Heart right ventricle (tissue), 16 donors: ENCODE measurements around the gene FAM204A. TPM values are rescaled to one million over a fixed set of nuclear protein-coding genes. Genes with fewer than 3 reads are reported as not detected.

Experiments used
- ATAC-seq, 8 donors: fragments of 200-7000 bp; cut with Tn5 transposase; one replicate each; pipeline ENCODE4 v1.9.1; 2020; ENCODE audit warnings: mild to moderate bottlenecking in 8 of 8, moderate library complexity in 8 of 8, moderate number of reproducible peaks in 1 of 8
- DNase-seq, 2 donors: peaks; one replicate each; pipeline ENCODE4 v3.0.0-alpha.2; 2020
- H3K27ac ChIP-seq, 10 donors: fragments of 200-600 bp; sonication (generic) in 2 of 10; one replicate each; pipeline versions ENCODE4 v1.5.0 to v1.8.0; 2020 to 2022; ENCODE audit warnings: mild to moderate bottlenecking in 3 of 10
- H3K27me3 ChIP-seq, 7 donors: fragments of 200-600 bp; one replicate each; pipeline ENCODE4 v1.8.0; 2021 to 2022; ENCODE audit warnings: mild to moderate bottlenecking in 2 of 7
- H3K36me3 ChIP-seq, 9 donors: fragments of 200-600 bp; sonication (generic) in 1 of 9; one replicate each; pipeline versions ENCODE4 v1.5.0 to v1.8.0; 2020 to 2022; ENCODE audit warnings: mild to moderate bottlenecking in 2 of 9
- H3K4me1 ChIP-seq, 9 donors: fragments of 200-600 bp; sonication (generic) in 1 of 9; one replicate each; pipeline versions ENCODE4 v1.5.0 to v1.8.0; 2020 to 2022; ENCODE audit warnings: mild to moderate bottlenecking in 4 of 9
- H3K4me3 ChIP-seq, 10 donors: fragments of 200-600 bp; sonication (generic) in 2 of 10; one replicate each; pipeline versions ENCODE4 v1.5.0 to v1.8.0; 2020 to 2022; ENCODE audit warnings: mild to moderate bottlenecking in 7 of 10, moderate library complexity in 2 of 10
- H3K9me3 ChIP-seq, 11 donors: fragments of 200-600 bp in 10 of 11; sonication (generic) in 2 of 11; one replicate each; pipeline versions ENCODE4 v1.5.0 to v1.8.0; 2013 to 2022; ENCODE audit warnings: mild to moderate bottlenecking in 2 of 11, control low read depth in 1 of 11, moderate library complexity in 1 of 11
- CTCF ChIP-seq, 9 donors: fragments of 200-600 bp; sonication (generic) in 2 of 9; IDR thresholded peaks; one replicate each; pipeline versions ENCODE4 v1.5.0 to v1.8.0; 2021 to 2022; ENCODE audit warnings: antibody characterized with exemption in 9 of 9, mild to moderate bottlenecking in 5 of 9, moderate library complexity in 1 of 9
- WGBS, 2 donors: extraction: QIAGEN DNeasy Blood & Tissue Kit; methylation state at CpG; one replicate each; pipeline ENCODE4 v1.1.7; 2013; ENCODE audit warnings: inconsistent platforms in 1 of 2; 5-methylcytosine and 5-hydroxymethylcytosine counted together
- intact Hi-C, 10 donors: fragments of 100-400 bp; cut with DNase I; formaldehyde crosslinking; loops; one replicate each; pipeline versions ENCODE4 v1.11.1 to v1.14.2; 2022
- polyA plus RNA-seq, 2 donors: library from polyadenylated mRNA; stranded (reverse); fragments of 200-250 nt; gene quantifications; one replicate each; pipeline ENCODE4 v1.2.3, GENCODE V29; 2013
- total RNA-seq, 10 donors: library from RNA; stranded (reverse); fragmentation: NEBNext Ultra II Directional in 3 of 10; extraction: Animal tissue kit (Norgen Biotek cat#: 25700) in 3 of 10; gene quantifications; one replicate each; pipeline versions ENCODE4 v1.2.1 to v1.2.4, GENCODE V29; 2021 to 2023
- donor health status: Arrhythmogenic right ventricular cardiomyopathy.
- donor health status: ischemic (EF 13 %, LVEDD 7.1; RV severe dilation, severe dysfunction).
- donor health status: healthy with polysubstance abuse.
- donor health status: DM: no; HTN: yes; CAD: no.
- donor health status: DM: no; HTN: no; CAD: no.
- donor health status: ischemic (EF 25% LVEDD 6.9; RV normal size, moderate dysfunction).
- donor health status: ischemic (EF 25% LVEDD 5.7; RV mildly dilated, moderate dysfunction).
- donor health status: healthy.
- donor health status: DM: yes; HTN: yes; CAD: no.
- donor health status: Ischemic cardiomyopathy.
- donor health status: ischemic (EF 35%, LVEDD 5.7; RV mildly dilated, moderate dysfunction).
- donor health status: nonischemic (EF 11% LVEDD 7.7; RV severe dilation, severe dysfunction).
- donor health status: DM: yes; HTN: yes; CAD: no.
- donor health status: PGD.
- donor health status: ischemic (EF 29% LVEDD 5.4; RV normal size, mild dysfunction).
- donor health status: nonischemic (EF 23%, LVEDD 6.1; RV moderate dilation, normal function).

Gene FAM204A
- total and polyA plus RNA-seq, 12 donors, result 29.0 to 77.7 (median 62.9) TPM

- intact Hi-C loops, result no loop called here
These were observed 18.0 kb downstream of the FAM204A start for GRCh38 chr10:118324140-118324539.

GRCh38 chr10:118321724-118322575 is 20.2 kb downstream of the FAM204A start:
- no peak overlapping the region for H3K4me3 ChIP-seq
- no peaks in the 10 kb centered on the region for H3K9me3 ChIP-seq
- no peak for TF ChIP-seq CTCF (IDR thresholded peaks at IDR 0.05)
- peak overlapping the region in 5 of 10 donors; percentile 2 to 48 (median 10) for H3K27ac ChIP-seq
- 51 to 65% methylated on average over 6 of the region's 6 CpGs for WGBS, 2 donors
- peaks cover 0 to 100% (median 22%) of the 10 kb centered on the region in 9 donors for H3K36me3 ChIP-seq
- no peak for DNase-seq
- intact Hi-C loops, result no loop called here
- H3K27me3 ChIP-seq, result no peaks in the 10 kb centered on the region
- ATAC-seq, result no peak
- H3K4me1 ChIP-seq, result peaks cover 0 to 15% (median 10%) of the 10 kb centered on the region in 9 donors

More at GRCh38 chr10:118324140-118324539, 18.0 kb downstream of the FAM204A start:
- H3K4me1 ChIP-seq, result peaks cover 0 to 15% (median 10%) of the 10 kb centered on the region in 9 donors
- no peak for TF ChIP-seq CTCF (IDR thresholded peaks at IDR 0.05)
- H3K4me3 ChIP-seq, result no peak overlapping the region
- WGBS, 2 donors, result 93 to 94% methylated on average over 2 of the region's 2 CpGs
- no peak for ATAC-seq
- peaks cover 0 to 100% (median 28%) of the 10 kb centered on the region in 9 donors for H3K36me3 ChIP-seq
- H3K27me3 ChIP-seq, result no peaks in the 10 kb centered on the region
- no peak overlapping the region for H3K27ac ChIP-seq
- H3K9me3 ChIP-seq, result no peaks in the 10 kb centered on the region
- DNase-seq, result no peak

DNA sequence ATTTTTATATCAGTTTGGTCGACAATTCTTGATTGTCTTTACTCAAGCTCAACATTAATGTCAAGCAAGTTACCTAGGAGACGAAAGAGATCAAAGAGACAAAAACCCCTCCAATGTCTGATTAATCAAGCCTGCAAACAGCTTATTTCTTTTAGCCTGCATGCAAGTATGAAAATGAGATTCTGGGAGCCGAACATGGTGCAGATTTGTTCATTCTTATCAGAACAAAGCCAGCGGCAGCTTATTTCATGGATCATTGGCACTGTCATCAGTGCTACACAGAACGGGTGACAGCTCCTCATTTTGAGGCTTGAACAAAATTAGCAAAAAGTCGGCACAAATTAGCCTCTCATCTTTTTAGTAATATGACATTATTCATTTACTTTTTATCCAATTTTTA is 26.5 kb downstream of the FAM204A start:
- DNase-seq (no peak), ATAC-seq (no peak)
- no peak overlapping the region for H3K27ac ChIP-seq
- TF ChIP-seq CTCF (IDR thresholded peaks at IDR 0.05), result no peak
- intact Hi-C loops, result loop anchor here in 1 of 10 donors (10.0 kb wide), 1 partner anchor 271 kb away; the partner anchor contains the start of gene RAB11FIP2
- peaks cover 0 to 4% (median 0%) of the 10 kb centered on the region in 9 donors for H3K4me1 ChIP-seq
- WGBS, 2 donors, result 70 to 76% methylated on average over 6 of the region's 6 CpGs
- H3K4me3 ChIP-seq, result no peak overlapping the region
- no peaks in the 10 kb centered on the region for H3K27me3 ChIP-seq
- H3K9me3 ChIP-seq, result no peaks in the 10 kb centered on the region
- peaks cover 0 to 99% (median 26%) of the 10 kb centered on the region in 9 donors for H3K36me3 ChIP-seq

DNA sequence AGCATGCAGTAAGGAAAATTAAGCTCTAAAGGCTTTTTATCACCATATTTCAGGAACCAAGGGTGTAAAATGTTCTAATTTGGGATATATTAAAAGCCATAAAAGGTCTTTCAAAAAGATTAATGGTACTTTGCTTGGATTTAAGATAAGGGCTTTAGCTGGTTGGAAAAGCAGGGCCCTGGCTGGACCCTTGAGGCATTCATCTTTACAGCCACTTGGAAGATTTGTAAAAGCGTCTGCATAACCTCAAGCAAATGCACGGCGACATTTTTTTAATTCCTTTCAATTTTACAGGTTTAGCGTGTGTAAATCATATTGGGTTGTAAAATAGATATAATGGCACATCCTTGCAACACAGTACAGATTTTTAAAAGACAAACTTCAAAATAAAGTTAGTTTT is 27.2 kb downstream of the FAM204A start:
- Histone ChIP-seq H3K27ac (no peak overlapping the region), H3K9me3 (no peaks in the 10 kb centered on the region), H3K27me3 (no peaks in the 10 kb centered on the region), H3K4me1 (peaks cover 0 to 4% (median 0%) of the 10 kb centered on the region in 9 donors), H3K4me3 (no peak overlapping the region), H3K36me3 (peaks cover 0 to 99% (median 27%) of the 10 kb centered on the region in 9 donors)
- TF ChIP-seq CTCF (IDR thresholded peaks at IDR 0.05), result no peak
- intact Hi-C loops, result loop anchor here in 1 of 10 donors (10.0 kb wide), 1 partner anchor 270 kb away; the partner anchor contains the start of gene RAB11FIP2
- no peak for DNase-seq
- ATAC-seq, result no peak
- WGBS, 2 donors, result 90 to 93% methylated on average over 4 of the region's 4 CpGs
